ENCODE measurements around the gene MIEF2. TPM values are rescaled to one million over a fixed set of nuclear protein-coding genes. Genes with fewer than 3 reads are reported as not detected.
"Not testable (repeated sequence)": the region's sequence is repeated elsewhere in the genome, so short reads cannot be mapped to it uniquely, and the experiment has no call there.

The MIEF2 gene
- total RNA-seq, 1 donor from 2014 or later, result 9.1 TPM

DNA sequence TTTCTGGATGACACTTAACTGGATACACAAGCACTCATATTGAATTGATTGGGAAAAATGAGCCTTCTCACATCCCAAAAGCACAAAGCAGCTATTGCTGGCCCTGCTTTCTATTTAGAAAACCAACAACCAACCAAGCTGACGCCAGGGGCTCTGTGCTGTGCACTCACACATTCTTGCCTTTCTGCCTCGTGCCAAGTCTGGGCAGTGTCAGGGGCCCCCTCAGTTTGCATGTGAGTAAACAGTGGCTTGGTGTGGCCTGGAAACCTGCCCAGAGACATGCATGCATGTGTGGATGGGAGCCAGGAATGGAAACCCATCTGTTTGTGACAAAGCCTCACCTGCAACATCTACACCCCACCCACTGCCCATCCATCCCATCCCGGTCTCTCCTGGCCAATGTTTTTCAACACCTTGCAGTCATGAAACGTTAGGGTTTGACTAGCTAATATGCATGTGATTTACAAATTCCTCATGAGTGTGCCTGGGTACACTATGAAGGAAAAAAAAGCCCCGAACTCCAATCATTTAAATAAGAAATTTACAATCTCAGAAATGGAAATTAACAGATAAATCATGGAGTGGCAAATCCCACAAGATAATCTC lies 20.4 kb downstream of the MIEF2 start:
- no peak for DNase-seq (ENCODE audit: extremely low read depth, low read depth, low spot score)

DNA sequence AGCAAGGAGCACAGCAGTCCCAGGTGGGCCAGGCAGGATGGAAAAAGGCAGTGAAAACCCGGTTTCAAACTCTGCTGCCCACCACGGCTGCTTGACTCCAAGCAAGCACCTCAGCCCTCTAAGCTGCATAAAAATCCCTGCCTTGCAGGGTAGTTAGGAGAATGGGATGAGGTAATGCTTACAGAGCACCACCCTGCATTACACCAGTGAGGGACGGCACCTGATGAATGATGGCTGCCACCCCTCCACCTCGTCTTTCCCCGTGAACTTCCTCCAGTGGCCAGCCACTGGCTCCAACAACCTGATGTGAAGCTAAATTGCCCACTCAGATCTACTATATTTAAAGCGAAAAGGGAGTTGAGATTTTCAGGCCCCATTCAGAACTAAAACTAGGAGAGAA lies 21.3 kb downstream of the MIEF2 start:
- DNase-seq (ENCODE audit: extremely low read depth, low read depth, low spot score), result no peak

DNA sequence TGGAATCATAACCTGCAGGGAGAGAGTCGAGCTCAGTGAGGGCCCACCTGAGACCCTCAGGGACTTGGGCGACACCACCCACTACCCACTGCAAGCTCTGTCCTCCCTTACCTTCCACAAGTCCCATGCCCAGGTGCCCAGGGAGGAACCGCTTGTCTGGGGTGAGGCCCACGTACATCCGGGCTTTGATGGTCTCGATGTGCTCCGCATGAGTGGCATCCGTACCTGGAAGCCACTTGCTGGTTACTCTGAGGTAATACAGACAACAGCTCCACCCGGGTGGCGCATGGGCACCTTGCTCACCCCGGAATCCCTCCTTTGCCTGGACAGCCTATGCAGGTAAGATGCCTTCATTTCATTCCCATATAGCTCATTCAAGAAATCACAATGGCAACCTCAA lies 24.8 kb downstream of the MIEF2 start:
- no peak for DNase-seq (ENCODE audit: extremely low read depth, low read depth, low spot score)

- DNase-seq (ENCODE audit: extremely low read depth, low read depth, low spot score), result no peak
Measured at GRCh38 chr17:18291718-18292540, 31.5 kb downstream of the MIEF2 start.

GRCh38 chr17:18298061-18298460 lies 37.6 kb downstream of the MIEF2 start:
- DNase-seq (ENCODE audit: extremely low read depth, low read depth, low spot score), result not testable (repeated sequence)

DNA sequence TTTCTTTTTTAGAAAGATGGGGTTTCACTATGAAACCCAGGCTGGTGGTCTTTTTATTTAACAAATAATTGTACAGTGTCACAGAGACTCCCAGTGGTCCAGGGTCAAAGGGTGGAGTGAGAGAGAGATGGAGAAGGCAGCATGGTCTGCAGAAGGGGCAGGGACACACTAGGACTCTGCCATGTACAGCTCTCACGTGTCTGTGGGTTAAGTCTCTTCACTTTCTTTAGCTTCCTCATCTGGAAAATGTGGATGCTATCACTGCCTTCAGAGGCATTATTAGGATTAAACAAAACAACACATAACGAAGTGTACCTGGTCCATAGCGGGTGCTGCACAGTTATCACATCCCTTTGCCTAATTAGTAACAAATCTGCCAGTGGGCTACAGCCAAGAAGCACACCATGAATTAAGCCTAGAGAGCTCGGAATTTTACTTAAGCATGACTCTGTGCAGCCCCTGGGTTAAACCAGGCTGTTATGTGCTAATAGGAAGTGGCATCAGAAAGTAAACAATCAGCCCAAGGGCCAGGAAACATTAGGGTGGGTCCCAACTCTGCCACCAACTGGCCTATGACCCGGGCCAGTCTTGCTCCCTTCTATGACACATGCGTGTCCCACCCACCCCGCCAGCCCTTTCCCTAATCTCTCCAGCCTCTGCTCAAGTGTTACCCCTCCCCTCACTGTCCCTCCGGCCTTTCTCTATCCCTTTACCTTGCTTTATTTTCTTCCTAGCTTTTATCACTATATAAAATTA lies 40.4 kb downstream of the MIEF2 start:
- DNase-seq (ENCODE audit: extremely low read depth, low read depth, low spot score), result no peak

DNA sequence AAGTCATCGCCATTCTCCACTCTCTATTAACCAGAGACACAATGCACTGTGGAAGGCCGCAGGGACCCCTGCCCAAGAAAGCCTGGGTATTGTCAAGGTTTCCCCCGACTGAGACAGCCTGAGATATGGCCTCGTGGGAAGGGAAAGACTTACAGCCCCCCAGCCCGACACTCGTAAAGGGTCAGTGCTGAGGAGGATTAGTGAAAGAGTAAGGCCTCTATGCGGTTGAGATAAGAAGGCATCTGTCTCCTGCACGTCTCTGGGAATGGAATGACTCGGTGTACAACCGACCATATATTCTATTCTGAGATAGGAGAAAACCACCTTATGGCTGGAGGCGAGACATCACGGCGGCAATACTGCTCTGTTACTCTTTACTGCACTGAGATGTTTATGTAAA lies 42.7 kb downstream of the MIEF2 start:
- DNase-seq (ENCODE audit: extremely low read depth, low read depth, low spot score), result not testable (repeated sequence)

DNA sequence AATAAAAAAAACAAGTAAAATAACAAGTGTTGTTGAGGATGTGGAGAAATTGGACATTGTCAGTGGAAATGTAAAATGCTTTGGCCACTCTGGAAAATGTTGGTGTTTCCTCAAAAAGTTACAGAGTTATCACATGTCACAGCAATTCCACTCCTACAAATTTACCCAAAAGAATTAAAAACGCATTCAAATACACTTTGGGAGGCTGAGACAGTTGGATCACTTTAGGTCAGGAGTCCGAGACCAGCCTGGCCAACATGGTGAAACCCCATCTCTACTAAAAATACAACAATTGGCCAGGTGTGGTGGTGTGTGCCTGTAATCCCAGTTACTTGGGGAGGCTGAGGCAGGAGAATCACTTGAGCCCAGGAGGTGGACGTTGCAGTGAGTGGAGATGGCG lies 48.7 kb downstream of the MIEF2 start:
- DNase-seq (ENCODE audit: extremely low read depth, low read depth, low spot score), result no peak

DNA sequence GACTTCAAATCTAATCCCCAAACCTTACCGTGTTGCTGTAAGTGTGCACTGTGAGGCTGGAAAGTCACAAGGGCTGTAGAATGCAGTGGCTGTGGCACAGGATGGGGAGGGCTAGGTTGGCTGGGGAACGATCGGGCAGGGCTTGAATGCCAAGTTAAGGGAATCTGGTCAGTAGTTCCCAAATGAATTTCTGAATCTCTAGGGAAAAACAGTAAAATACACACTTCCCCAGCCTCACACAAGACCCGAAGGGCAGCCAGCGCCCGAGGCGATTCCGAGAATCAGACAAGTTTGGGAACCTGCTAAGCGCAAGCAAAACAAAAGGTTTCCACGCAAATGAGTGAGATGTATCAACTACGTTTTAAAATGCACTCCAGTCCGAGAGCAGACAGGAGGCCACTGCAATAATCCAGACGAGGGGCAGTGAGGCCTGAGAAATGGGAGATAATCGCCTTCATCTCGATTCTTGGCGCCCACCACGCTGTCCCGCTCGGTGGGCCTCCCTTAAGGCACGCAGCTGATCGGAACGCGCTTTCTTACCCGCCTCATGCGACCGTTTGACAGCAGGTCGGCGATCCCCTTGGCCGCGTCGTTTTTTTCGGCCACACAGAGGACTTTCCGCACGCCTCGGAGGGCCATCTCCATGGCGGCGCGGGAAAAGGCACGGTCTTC lies 53.7 kb downstream of the MIEF2 start:
- no peak for DNase-seq (ENCODE audit: extremely low read depth, low read depth, low spot score)

DNA sequence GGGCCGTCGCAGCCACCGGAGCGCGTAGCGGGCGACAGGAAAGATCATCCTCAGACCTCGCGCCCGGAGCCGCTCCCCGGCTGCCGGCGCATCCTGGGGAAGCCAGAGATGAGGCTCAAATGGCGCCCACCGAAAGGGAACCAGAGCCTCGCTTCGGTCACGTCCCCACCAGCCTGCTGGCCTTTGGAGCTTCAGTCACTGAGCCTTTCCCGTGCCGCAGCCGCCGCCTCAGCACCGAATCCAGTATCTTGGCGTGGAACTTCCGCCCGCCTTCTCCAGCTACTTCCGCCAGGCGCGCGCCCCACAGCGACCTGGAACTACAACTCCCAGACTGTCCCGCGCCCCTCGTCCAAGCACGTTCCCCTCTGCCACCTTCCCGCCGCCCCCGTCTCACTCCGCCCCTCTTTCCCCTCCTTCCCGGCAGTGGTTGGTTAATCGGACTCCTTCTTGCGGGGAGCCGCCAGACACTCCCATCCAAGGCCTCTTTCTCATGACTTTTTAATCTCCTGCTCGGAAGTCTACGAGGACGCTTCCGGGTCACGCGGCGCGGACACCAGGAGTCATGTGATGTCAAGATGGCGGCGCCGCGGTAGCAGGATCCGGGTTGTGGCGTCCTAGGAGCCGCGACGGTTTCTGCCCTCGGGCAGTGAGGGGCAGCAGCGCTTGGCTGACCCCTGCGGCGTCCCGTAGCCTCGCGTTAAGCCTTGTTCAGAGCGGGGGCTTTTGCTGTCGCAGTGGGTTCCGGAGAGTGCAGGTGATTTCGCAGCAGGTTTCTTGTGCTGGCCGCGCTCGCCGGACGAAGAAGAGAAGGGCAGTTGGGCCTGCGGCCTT lies 54.5 kb downstream of the MIEF2 start, which contains the start of the genes SMCR8 and TOP3A:
TSS of gene SMCR8 (plus strand) at position 563 of the 831 bp plus-strand sequence. CDS start 497 bp downstream, outside the sequence.
TSS of gene TOP3A (minus strand) at position 264 of the 831 bp plus-strand sequence. CDS start at position 48, 216 bp downstream.
- peak; percentile 72 for DNase-seq (ENCODE audit: extremely low read depth, low read depth, low spot score)

DNA sequence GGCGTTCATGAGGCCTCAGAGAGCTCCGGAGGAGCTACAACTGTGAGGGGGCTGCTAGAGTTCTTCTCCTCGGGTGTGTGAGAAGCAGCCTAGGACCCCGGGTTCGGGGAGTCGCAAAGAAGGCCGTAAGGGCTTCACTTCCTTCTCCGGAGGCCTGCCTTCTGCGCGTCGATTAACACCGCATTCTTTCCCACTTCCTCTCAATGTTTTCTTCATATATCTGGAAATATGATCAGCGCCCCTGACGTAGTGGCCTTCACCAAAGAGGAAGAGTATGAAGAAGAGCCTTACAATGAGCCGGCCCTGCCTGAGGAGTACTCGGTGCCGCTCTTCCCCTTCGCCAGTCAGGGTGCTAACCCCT lies 55.1 kb downstream of the MIEF2 start:
- no peak for DNase-seq (ENCODE audit: extremely low read depth, low read depth, low spot score)

DNA sequence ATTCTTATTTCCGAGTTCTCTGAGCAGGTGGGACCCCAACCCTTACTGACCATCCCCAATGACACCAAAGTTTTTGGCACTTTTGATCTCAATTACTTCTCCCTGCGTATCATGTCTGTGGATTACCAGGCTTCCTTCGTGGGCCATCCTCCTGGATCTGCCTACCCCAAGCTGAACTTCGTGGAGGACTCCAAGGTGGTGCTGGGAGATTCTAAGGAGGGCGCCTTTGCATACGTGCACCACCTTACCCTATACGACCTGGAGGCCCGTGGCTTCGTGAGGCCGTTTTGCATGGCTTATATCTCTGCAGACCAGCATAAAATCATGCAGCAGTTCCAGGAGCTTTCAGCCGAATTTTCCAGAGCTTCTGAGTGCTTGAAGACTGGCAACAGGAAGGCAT lies 55.5 kb downstream of the MIEF2 start:
- DNase-seq (ENCODE audit: extremely low read depth, low read depth, low spot score), result no peak

Other genes starting within 250 kb of the MIEF2 start
- gene ATPAF2, start 221.5 kb upstream of the MIEF2 start, total RNA-seq, result 20.6 and 27.1 TPM in 2 replicates
- 12.4 and 17.9 TPM in 2 replicates for gene GID4, start 221.3 kb upstream of the MIEF2 start, total RNA-seq
- 50.1 and 57.6 TPM in 2 replicates for gene DRG2, start 172.7 kb upstream of the MIEF2 start, total RNA-seq
- 0.18 and 0.92 TPM in 2 replicates for gene MYO15A, start 151.9 kb upstream of the MIEF2 start, total RNA-seq
- 90.4 and 92.3 TPM in 2 replicates for gene ALKBH5, start 76.8 kb upstream of the MIEF2 start, total RNA-seq
- 45.7 and 47.3 TPM in 2 replicates for gene LLGL1, start 35.0 kb upstream of the MIEF2 start, total RNA-seq
- gene FLII, start 1.9 kb upstream of the MIEF2 start, total RNA-seq, result 358 and 394 TPM in 2 replicates
- gene TOP3A, start 54.3 kb downstream of the MIEF2 start, total RNA-seq, result 21.4 and 38.6 TPM in 2 replicates
- 18.2 and 21.9 TPM in 2 replicates for gene SMCR8, start 54.6 kb downstream of the MIEF2 start, total RNA-seq
- gene SHMT1, start 102.9 kb downstream of the MIEF2 start, total RNA-seq, result 6.9 and 8.6 TPM in 2 replicates
- gene EVPLL, start 117.1 kb downstream of the MIEF2 start, total RNA-seq, result not detected in 2 replicates
- gene LGALS9C, start 216.1 kb downstream of the MIEF2 start, total RNA-seq, result not detected in 2 replicates